ENCODE measurements around the gene AVEN. TPM values are rescaled to one million over a fixed set of nuclear protein-coding genes. Genes with fewer than 3 reads are reported as not detected.

AVEN gene
- total and polyA plus RNA-seq, 9 of the 15 experiments (the other 6 are each of a cell fraction or from before 2014, with no cell fraction given): 1.5 to 6.4 (median 4.7) TPM

GRCh38 chr15:34038023-34038870, 757 bp downstream of the AVEN start (continued):
- no peak for TF ChIP-seq RREB1 (CRISPR knock-in tag; IDR thresholded peaks at IDR 0.05)
- TF ChIP-seq ZNF511 (CRISPR knock-in tag; IDR thresholded peaks at IDR 0.05): peak; percentile 50; the same call in 1 of the 2 replicates
- TF ChIP-seq ZNF639 (CRISPR knock-in tag; conservative IDR thresholded peaks at IDR 0.05 in 1 of 2, IDR thresholded peaks at IDR 0.05 in 1 of 2): no peak
- no peak for TF ChIP-seq ZNF655 (CRISPR knock-in tag; IDR thresholded peaks at IDR 0.05)
- no peak for TF ChIP-seq ZBTB34 (CRISPR knock-in tag; IDR thresholded peaks at IDR 0.05)
- TF ChIP-seq DDX20 (tag; IDR thresholded peaks at IDR 0.05; ENCODE audit: low read depth): no peak
- TF ChIP-seq ZBTB1 (CRISPR knock-in tag; IDR thresholded peaks at IDR 0.05; ENCODE audit: borderline replicate concordance, low read depth): no peak
- TF ChIP-seq PRMT5 (CRISPR knock-in tag; IDR thresholded peaks at IDR 0.05): no peak
- 0 out of 2 replicates have a peak, but pooled peaks have one; percentile 31 for TF ChIP-seq ZNF584 (CRISPR knock-in tag; IDR thresholded peaks at IDR 0.05; ENCODE audit: low read depth)
- no peak for TF ChIP-seq TAF15 (IDR thresholded peaks at IDR 0.05; ENCODE audit: low read depth, low read length)
- peak; percentile 63; the same call in 1 of the 2 replicates for TF ChIP-seq EP400 (IDR thresholded peaks at IDR 0.05)
- TF ChIP-seq THRB (CRISPR knock-in tag; conservative IDR thresholded peaks at IDR 0.05): no peak
